Measurements from ENCODE around the gene CBARP. TPM values are rescaled to one million over a fixed set of nuclear protein-coding genes. Genes with fewer than 3 reads are reported as not detected.

The CBARP gene
- total RNA-seq, 1 experiment from 2014 or later: 13.3 TPM

DNA sequence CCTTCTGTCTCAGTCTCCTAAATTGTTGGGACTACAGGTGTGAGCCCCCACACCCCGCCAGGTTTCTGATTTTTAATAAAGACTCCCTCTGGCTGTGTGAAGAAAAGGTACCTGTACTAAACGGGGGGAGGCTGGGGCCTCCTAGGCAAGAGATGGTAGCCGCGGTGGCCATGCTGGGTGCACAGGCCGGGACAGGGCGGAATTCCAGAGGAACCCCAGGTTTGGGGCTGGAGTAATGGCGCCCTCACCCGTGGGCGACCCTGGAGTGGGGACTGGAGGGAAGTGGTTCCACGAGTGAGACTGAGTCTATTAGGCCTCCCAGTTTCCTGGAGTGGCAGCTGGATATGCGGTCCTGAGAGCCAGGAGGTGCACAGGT is 1.6 kb upstream of the CBARP start:
- H3K27me3 ChIP-seq (replicated peaks; ENCODE audit: insufficient read depth, low read depth, low read length, poor library complexity): no peaks in the 10 kb centered on the region
- H3K27ac ChIP-seq (ENCODE audit: low read depth, low read length, poor library complexity, severe bottlenecking): peak overlapping the region; percentile 87
- TF ChIP-seq CTCF (conservative IDR thresholded peaks at IDR 0.05; ENCODE audit: low read depth, low read length) (no peak), EZH2 (IDR thresholded peaks at IDR 0.05; ENCODE audit: borderline replicate concordance, low read depth, low read length, poor library complexity, severe bottlenecking) (no peak)
- ChIA-PET CTCF (interaction anchor here (1.2 kb wide), 1 partner anchor 16 kb away, joined by 5 read pairs; no protein-coding TSS in a partner anchor), POLR2A (ENCODE audit: low non-redundant PET) (no interaction called here)
- intact Hi-C loops (cut with micrococcal nuclease; ENCODE audit: unreplicated experiment): no loop called here
- H3K4me1 ChIP-seq (ENCODE audit: insufficient read depth, low read length, poor library complexity, severe bottlenecking): peaks cover 43% of the 10 kb centered on the region
- H3K4me3 ChIP-seq (ENCODE audit: low read depth, low read length, poor library complexity, severe bottlenecking): no peak overlapping the region
- no peaks in the 10 kb centered on the region for H3K9me3 ChIP-seq (ENCODE audit: low read depth, low read length, poor library complexity, severe bottlenecking)
- peaks cover 9% of the 10 kb centered on the region for H3K36me3 ChIP-seq (ENCODE audit: insufficient read depth, low read length, poor library complexity, severe bottlenecking)
- no peak for DNase-seq (ENCODE audit: low spot score)
- no TSS peak for BruUV-seq (replicated peaks)

GRCh38 chr19:1238369-1239303 is 831 bp upstream of the CBARP start:
- no TSS peak for BruUV-seq (replicated peaks)

DNA sequence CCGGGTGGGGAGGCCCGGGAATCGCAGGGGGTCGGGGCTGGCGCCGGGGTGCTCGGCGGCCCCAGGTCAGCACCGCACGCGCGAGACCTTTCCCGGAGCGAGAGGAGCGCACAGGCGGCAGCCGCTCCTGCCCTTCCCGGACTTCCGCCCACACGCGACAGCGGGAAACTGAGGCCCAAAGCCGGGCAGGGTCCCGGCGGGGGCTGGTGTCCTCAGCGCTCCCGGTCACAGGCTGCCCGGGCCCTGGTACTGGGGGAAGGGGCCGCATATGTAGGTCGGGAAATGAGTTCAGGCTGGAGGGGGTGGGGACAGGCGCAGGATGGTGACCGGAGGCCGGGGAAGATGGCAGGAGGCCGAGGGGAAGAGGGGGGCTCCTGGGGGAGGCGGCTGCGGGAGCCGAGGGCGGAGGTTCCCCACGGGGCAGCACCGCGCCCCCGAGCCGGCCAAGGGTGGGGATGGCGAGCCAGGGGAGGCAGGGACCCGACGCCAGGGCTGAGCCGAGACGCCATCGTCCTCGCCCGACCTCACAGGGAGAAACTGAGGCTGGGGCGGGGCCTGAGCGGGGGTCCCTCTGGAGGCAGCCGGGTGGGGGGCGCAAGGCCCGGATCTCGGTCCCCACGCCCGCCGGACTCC is 662 bp downstream of the CBARP start:
- H3K4me1 ChIP-seq (ENCODE audit: insufficient read depth, low read length, poor library complexity, severe bottlenecking): peaks cover 24% of the 10 kb centered on the region
- peak overlapping the region; percentile 86 for H3K4me3 ChIP-seq (ENCODE audit: low read depth, low read length, poor library complexity, severe bottlenecking)
- H3K9me3 ChIP-seq (ENCODE audit: low read depth, low read length, poor library complexity, severe bottlenecking): no peaks in the 10 kb centered on the region
- POLR2A ChIA-PET (ENCODE audit: low non-redundant PET): interaction anchor here (0.6 kb wide), 1 partner anchor 33 kb away, joined by 4 read pairs; no protein-coding TSS in a partner anchor
- TF ChIP-seq CTCF (conservative IDR thresholded peaks at IDR 0.05; ENCODE audit: low read depth, low read length): no peak
- no peak for TF ChIP-seq EZH2 (IDR thresholded peaks at IDR 0.05; ENCODE audit: borderline replicate concordance, low read depth, low read length, poor library complexity, severe bottlenecking)
- CTCF ChIA-PET: no interaction called here
- intact Hi-C loops (cut with micrococcal nuclease; ENCODE audit: unreplicated experiment): no loop called here
- no peak for DNase-seq (ENCODE audit: low spot score)
- H3K27me3 ChIP-seq (replicated peaks; ENCODE audit: insufficient read depth, low read depth, low read length, poor library complexity): no peaks in the 10 kb centered on the region
- H3K36me3 ChIP-seq (ENCODE audit: insufficient read depth, low read length, poor library complexity, severe bottlenecking): peaks cover 8% of the 10 kb centered on the region
- BruUV-seq (replicated peaks): no TSS peak
- H3K27ac ChIP-seq (ENCODE audit: low read depth, low read length, poor library complexity, severe bottlenecking): peak overlapping the region; percentile 70

More at GRCh38 chr19:1238369-1239303, 831 bp upstream of the CBARP start:
- TF ChIP-seq CTCF (conservative IDR thresholded peaks at IDR 0.05; ENCODE audit: low read depth, low read length): no peak
- peak overlapping the region; percentile 68 for H3K27ac ChIP-seq (ENCODE audit: low read depth, low read length, poor library complexity, severe bottlenecking)
- intact Hi-C loops (cut with micrococcal nuclease; ENCODE audit: unreplicated experiment): no loop called here
- no peaks in the 10 kb centered on the region for H3K27me3 ChIP-seq (replicated peaks; ENCODE audit: insufficient read depth, low read depth, low read length, poor library complexity)
- H3K9me3 ChIP-seq (ENCODE audit: low read depth, low read length, poor library complexity, severe bottlenecking): no peaks in the 10 kb centered on the region
- peaks cover 8% of the 10 kb centered on the region for H3K36me3 ChIP-seq (ENCODE audit: insufficient read depth, low read length, poor library complexity, severe bottlenecking)
- peak overlapping the region; percentile 86 for H3K4me3 ChIP-seq (ENCODE audit: low read depth, low read length, poor library complexity, severe bottlenecking)
- no peak for DNase-seq (ENCODE audit: low spot score)
- CTCF ChIA-PET: interaction anchor here (0.6 to 1.2 kb wide), 2 partner anchors 15 to 127 kb away, joined by 3 to 5 read pairs; no protein-coding TSS in a partner anchor
- H3K4me1 ChIP-seq (ENCODE audit: insufficient read depth, low read length, poor library complexity, severe bottlenecking): peaks cover 35% of the 10 kb centered on the region
- POLR2A ChIA-PET (ENCODE audit: low non-redundant PET): interaction anchor here (0.6 to 0.7 kb wide), 2 partner anchors 293 to 294 kb away, joined by 9 to 13 read pairs; no protein-coding TSS in a partner anchor
